GM12892 (cell line): Measurements from ENCODE around the gene ITPRID2.

Experiments
- DNase-seq: peaks from one replicate; pipeline ENCODE4 v3.0.0; 2011; ENCODE audit not compliant: insufficient read length
- FAIRE-seq: peaks from 2 replicates; lab custom pipeline; 2011; peaks lifted over from hg19 to GRCh38; lab: Jason Lieb, UNC
- POLR2A ChIP-seq: IDR thresholded peaks from 2 replicates; pipeline ENCODE4 v1.6.1; 2011; ENCODE audit warnings: low read depth, low read length, control low read depth
- POLR2AphosphoS5 ChIP-seq: IDR thresholded peaks from 2 replicates; pipeline ENCODE4 v1.6.1; 2011; ENCODE audit warnings: low read depth, low read length, control low read depth
- TAF1 ChIP-seq: IDR thresholded peaks from 2 replicates; pipeline ENCODE4 v1.6.1; 2011; ENCODE audit warnings: low read depth, mild to moderate bottlenecking, control low read depth, low read length, borderline replicate concordance

ITPRID2 gene

GRCh38 chr2:181934694-181935093 is 43.2 kb downstream of the ITPRID2 start:
- FAIRE-seq (no peak), DNase-seq (no peak)
- TF ChIP-seq POLR2A (no peak), POLR2AphosphoS5 (no peak), TAF1 (no peak)

GRCh38 chr2:181937473-181937872 is 45.9 kb downstream of the ITPRID2 start:
- TF ChIP-seq POLR2AphosphoS5 (no peak), TAF1 (no peak), POLR2A (no peak)
- DNase-seq: no peak
- no peak for FAIRE-seq

- TF ChIP-seq POLR2A (no peak), TAF1 (no peak), POLR2AphosphoS5 (no peak)
- no peak for DNase-seq
- no peak for FAIRE-seq
These were observed 52.0 kb downstream of the ITPRID2 start for GRCh38 chr2:181943411-181944124.

- DNase-seq (no peak), FAIRE-seq (no peak)
- TF ChIP-seq POLR2AphosphoS5 (no peak), TAF1 (no peak), POLR2A (no peak)
These were observed 52.8 kb downstream of the ITPRID2 start for GRCh38 chr2:181944164-181944913.

- no peak for DNase-seq
- TF ChIP-seq TAF1 (no peak), POLR2A (no peak), POLR2AphosphoS5 (no peak)
- FAIRE-seq: no peak
These were observed 53.4 kb downstream of the ITPRID2 start for GRCh38 chr2:181944914-181945291.

- FAIRE-seq (no peak), DNase-seq (no peak)
- TF ChIP-seq POLR2A (no peak), POLR2AphosphoS5 (no peak), TAF1 (no peak)
These were observed 55.1 kb downstream of the ITPRID2 start for GRCh38 chr2:181946444-181947127.

- no peak for TF ChIP-seq POLR2A
- TF ChIP-seq POLR2AphosphoS5: no peak
- no peak for TF ChIP-seq TAF1
- no peak for FAIRE-seq
- DNase-seq: no peak
These were observed 55.7 kb downstream of the ITPRID2 start for GRCh38 chr2:181947273-181947672.

- no peak for FAIRE-seq
These were observed 56.7 kb downstream of the ITPRID2 start for GRCh38 chr2:181948227-181948626.

GRCh38 chr2:181949047-181949446 is 57.5 kb downstream of the ITPRID2 start:
- no peak for DNase-seq
- no peak for TF ChIP-seq TAF1
- no peak for TF ChIP-seq POLR2AphosphoS5
- TF ChIP-seq POLR2A: no peak
- no peak for FAIRE-seq

More at GRCh38 chr2:181948227-181948626, 56.7 kb downstream of the ITPRID2 start:
- TF ChIP-seq POLR2A: no peak
- TF ChIP-seq TAF1: no peak
- TF ChIP-seq POLR2AphosphoS5: no peak
- no peak for DNase-seq

- FAIRE-seq: no peak
- DNase-seq: no peak
- no peak for TF ChIP-seq TAF1
- no peak for TF ChIP-seq POLR2A
These were observed 61.1 kb downstream of the ITPRID2 start for GRCh38 chr2:181952404-181953226.
